ENCODE measurements around the gene ZNF267. TPM values are rescaled to one million over a fixed set of nuclear protein-coding genes. Genes with fewer than 3 reads are reported as not detected.
A peak's percentile ranks its signal among the peaks of the same experiment; 100 is the strongest.
"Not testable (repeated sequence)": the region's sequence is repeated elsewhere in the genome, so short reads cannot be mapped to it uniquely, and the experiment has no call there.

ZNF267 gene
- total RNA-seq, 1 experiment from 2014 or later: 10.2 TPM

- CTCF ChIA-PET: no interaction called here
- TF ChIP-seq, protein P1, sequence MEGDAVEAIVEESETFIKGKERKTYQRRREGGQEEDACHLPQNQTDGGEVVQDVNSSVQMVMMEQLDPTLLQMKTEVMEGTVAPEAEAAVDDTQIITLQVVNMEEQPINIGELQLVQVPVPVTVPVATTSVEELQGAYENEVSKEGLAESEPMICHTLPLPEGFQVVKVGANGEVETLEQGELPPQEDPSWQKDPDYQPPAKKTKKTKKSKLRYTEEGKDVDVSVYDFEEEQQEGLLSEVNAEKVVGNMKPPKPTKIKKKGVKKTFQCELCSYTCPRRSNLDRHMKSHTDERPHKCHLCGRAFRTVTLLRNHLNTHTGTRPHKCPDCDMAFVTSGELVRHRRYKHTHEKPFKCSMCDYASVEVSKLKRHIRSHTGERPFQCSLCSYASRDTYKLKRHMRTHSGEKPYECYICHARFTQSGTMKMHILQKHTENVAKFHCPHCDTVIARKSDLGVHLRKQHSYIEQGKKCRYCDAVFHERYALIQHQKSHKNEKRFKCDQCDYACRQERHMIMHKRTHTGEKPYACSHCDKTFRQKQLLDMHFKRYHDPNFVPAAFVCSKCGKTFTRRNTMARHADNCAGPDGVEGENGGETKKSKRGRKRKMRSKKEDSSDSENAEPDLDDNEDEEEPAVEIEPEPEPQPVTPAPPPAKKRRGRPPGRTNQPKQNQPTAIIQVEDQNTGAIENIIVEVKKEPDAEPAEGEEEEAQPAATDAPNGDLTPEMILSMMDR (conservative IDR thresholded peaks at IDR 0.05; ENCODE audit: low read depth, low read length): no peak
- no peak for TF ChIP-seq EZH2phosphoT487 (IDR thresholded peaks at IDR 0.05; ENCODE audit: borderline replicate concordance, low read length)
- no peak for TF ChIP-seq EZH2 (IDR thresholded peaks at IDR 0.05; ENCODE audit: low read length, unreplicated experiment)
These were observed 40.1 kb downstream of the ZNF267 start for GRCh38 chr16:31913668-31914067.

DNA sequence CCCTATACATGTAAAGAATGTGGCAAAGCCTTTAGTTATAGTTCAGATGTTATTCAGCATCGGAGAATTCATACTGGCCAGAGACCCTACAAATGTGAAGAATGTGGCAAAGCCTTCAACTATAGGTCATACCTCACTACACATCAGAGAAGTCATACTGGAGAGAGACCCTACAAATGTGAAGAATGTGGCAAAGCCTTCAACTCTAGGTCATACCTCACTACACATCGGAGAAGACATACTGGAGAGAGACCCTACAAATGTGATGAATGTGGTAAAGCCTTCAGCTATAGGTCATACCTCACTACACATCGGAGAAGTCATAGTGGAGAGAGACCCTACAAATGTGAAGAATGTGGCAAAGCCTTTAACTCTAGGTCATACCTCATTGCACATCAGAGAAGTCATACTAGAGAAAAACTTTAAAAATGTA, 42.5 kb downstream of the ZNF267 start:
- intact Hi-C loops (cut with micrococcal nuclease): no loop called here
- H3K9ac ChIP-seq (ENCODE audit: low read length): no peak overlapping the region
- H3K4me1 ChIP-seq (ENCODE audit: insufficient read depth, low read length): no peaks in the 10 kb centered on the region
- no peak for ATAC-seq
- BruUV-seq (replicated peaks): no TSS peak
- peaks cover 93% of the 10 kb centered on the region for H3K36me3 ChIP-seq (ENCODE audit: low read depth, low read length)
- peaks cover 77% of the 10 kb centered on the region for H3K9me3 ChIP-seq (ENCODE audit: low read length)
- H3F3A ChIP-seq (ENCODE audit: low read length, unreplicated experiment): no peaks in the 10 kb centered on the region
- DNase-seq: no peak
- CTCF ChIA-PET: no interaction called here
- H2AFZ ChIP-seq (ENCODE audit: low read length): no peak overlapping the region
- POLR2A ChIA-PET (ENCODE audit: unreplicated experiment): no interaction called here
- no peak overlapping the region for H3K4me2 ChIP-seq (ENCODE audit: low read length)
- H4K20me1 ChIP-seq (ENCODE audit: low read length): no peaks in the 10 kb centered on the region
- no peaks in the 10 kb centered on the region for H3K9me2 ChIP-seq (replicated peaks; ENCODE audit: low read length)
- no peak for TF ChIP-seq EZH2phosphoT487 (IDR thresholded peaks at IDR 0.05; ENCODE audit: borderline replicate concordance, low read length)
- TF ChIP-seq, protein P1 (conservative IDR thresholded peaks at IDR 0.05; ENCODE audit: low read depth, low read length): no peak
- no peak for TF ChIP-seq EZH2 (IDR thresholded peaks at IDR 0.05; ENCODE audit: low read length, unreplicated experiment)
- peaks cover 20% of the 10 kb centered on the region for H3K79me2 ChIP-seq (ENCODE audit: low read length)
- peak overlapping the region; percentile 9; the same call in 1 of the 2 replicates for H3K4me3 ChIP-seq (ENCODE audit: low read length)
- H3K27me3 ChIP-seq (ENCODE audit: low read length): no peaks in the 10 kb centered on the region
- no peak overlapping the region for H3K27ac ChIP-seq (ENCODE audit: low read length)

More at GRCh38 chr16:31913668-31914067, 40.1 kb downstream of the ZNF267 start:
- Histone ChIP-seq H3K4me2 (ENCODE audit: low read length) (no peak overlapping the region), H3K27ac (ENCODE audit: low read length) (no peak overlapping the region), H3K36me3 (ENCODE audit: low read depth, low read length) (peaks cover 95% of the 10 kb centered on the region), H3K79me2 (ENCODE audit: low read length) (peaks cover 39% of the 10 kb centered on the region), H3K4me1 (ENCODE audit: insufficient read depth, low read length) (no peaks in the 10 kb centered on the region), H3K27me3 (ENCODE audit: low read length) (no peaks in the 10 kb centered on the region), H3F3A (ENCODE audit: low read length, unreplicated experiment) (no peaks in the 10 kb centered on the region), H3K9me2 (replicated peaks; ENCODE audit: low read length) (no peaks in the 10 kb centered on the region), H3K9me3 (ENCODE audit: low read length) (peaks cover 90% of the 10 kb centered on the region), H3K9ac (ENCODE audit: low read length) (no peak overlapping the region), H4K20me1 (ENCODE audit: low read length) (no peaks in the 10 kb centered on the region), H3K4me3 (ENCODE audit: low read length) (no peak overlapping the region; the same call in 1 of the 2 replicates), H2AFZ (ENCODE audit: low read length) (no peak overlapping the region)
- intact Hi-C loops (cut with micrococcal nuclease): no loop called here
- no TSS peak for BruUV-seq (replicated peaks)
- POLR2A ChIA-PET (ENCODE audit: unreplicated experiment): no interaction called here
- DNase-seq: no peak
- no peak for ATAC-seq

DNA sequence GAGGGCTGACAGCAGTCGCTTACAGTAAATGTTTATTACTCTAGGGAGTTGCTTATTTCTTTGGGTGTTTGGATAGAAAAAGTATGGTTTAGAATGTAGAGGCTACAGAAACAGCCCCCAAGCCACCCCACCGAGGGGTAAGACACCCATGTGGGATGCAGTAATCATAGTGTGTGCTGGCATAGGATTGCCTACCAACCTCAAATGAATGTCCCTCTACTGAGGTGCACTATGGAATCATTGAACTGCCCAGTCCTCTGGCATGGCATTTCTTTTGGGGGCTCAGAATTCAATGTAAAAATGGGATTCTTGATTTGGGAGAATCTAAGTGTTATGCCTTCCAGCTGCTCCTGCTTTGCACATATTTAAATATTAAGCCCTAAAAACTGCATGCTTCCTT, 46.8 kb downstream of the ZNF267 start:
- Histone ChIP-seq H3K79me2 (ENCODE audit: low read length) (no peaks in the 10 kb centered on the region), H3K4me1 (ENCODE audit: insufficient read depth, low read length) (no peaks in the 10 kb centered on the region), H3K9ac (ENCODE audit: low read length) (no peak overlapping the region), H4K20me1 (ENCODE audit: low read length) (no peaks in the 10 kb centered on the region), H3F3A (ENCODE audit: low read length, unreplicated experiment) (no peaks in the 10 kb centered on the region), H2AFZ (ENCODE audit: low read length) (no peak overlapping the region), H3K36me3 (ENCODE audit: low read depth, low read length) (peaks cover 50% of the 10 kb centered on the region), H3K27ac (ENCODE audit: low read length) (no peak overlapping the region), H3K27me3 (ENCODE audit: low read length) (no peaks in the 10 kb centered on the region), H3K4me3 (ENCODE audit: low read length) (no peak overlapping the region), H3K4me2 (ENCODE audit: low read length) (no peak overlapping the region), H3K9me2 (replicated peaks; ENCODE audit: low read length) (no peaks in the 10 kb centered on the region), H3K9me3 (ENCODE audit: low read length) (peaks cover 34% of the 10 kb centered on the region)
- TF ChIP-seq, protein P1 (conservative IDR thresholded peaks at IDR 0.05; ENCODE audit: low read depth, low read length): no peak
- no peak for TF ChIP-seq EZH2 (IDR thresholded peaks at IDR 0.05; ENCODE audit: low read length, unreplicated experiment)
- TF ChIP-seq EZH2phosphoT487 (IDR thresholded peaks at IDR 0.05; ENCODE audit: borderline replicate concordance, low read length): no peak
- ATAC-seq: no peak
- intact Hi-C loops (cut with micrococcal nuclease): no loop called here
- BruUV-seq (replicated peaks): no TSS peak
- DNase-seq: no peak
- CTCF ChIA-PET: no interaction called here
- POLR2A ChIA-PET (ENCODE audit: unreplicated experiment): no interaction called here

DNA sequence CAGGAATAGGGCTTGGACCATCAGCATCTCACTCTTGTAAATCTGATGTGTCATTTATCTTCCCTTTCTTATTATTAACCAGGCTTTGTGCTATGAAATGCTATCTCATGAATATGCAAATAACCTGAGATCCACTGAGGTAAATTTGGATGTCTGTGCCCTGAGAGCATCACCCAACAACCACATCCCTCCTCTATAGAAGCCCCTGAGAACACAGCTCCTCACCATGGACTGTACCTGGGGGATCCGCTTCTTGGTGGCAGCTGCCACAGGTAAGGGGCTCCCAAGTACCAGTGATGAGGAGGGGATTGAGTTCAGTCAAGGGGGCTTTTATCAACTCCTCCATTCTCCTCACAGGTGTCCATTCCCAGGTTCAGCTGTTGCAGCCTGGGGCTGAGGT, 78.2 kb downstream of the ZNF267 start:
- intact Hi-C loops (cut with micrococcal nuclease); CTCF ChIA-PET; H3K4me3 ChIP-seq (ENCODE audit: low read length); H3K36me3 ChIP-seq (ENCODE audit: low read depth, low read length); H4K20me1 ChIP-seq (ENCODE audit: low read length); H3K4me1 ChIP-seq (ENCODE audit: insufficient read depth, low read length); DNase-seq; POLR2A ChIA-PET (ENCODE audit: unreplicated experiment); H3K9me2 ChIP-seq (replicated peaks; ENCODE audit: low read length); H3K9me3 ChIP-seq (ENCODE audit: low read length); H3K27ac ChIP-seq (ENCODE audit: low read length); H2AFZ ChIP-seq (ENCODE audit: low read length); H3K9ac ChIP-seq (ENCODE audit: low read length); H3F3A ChIP-seq (ENCODE audit: low read length, unreplicated experiment); H3K79me2 ChIP-seq (ENCODE audit: low read length); BruUV-seq (replicated peaks); H3K27me3 ChIP-seq (ENCODE audit: low read length); H3K4me2 ChIP-seq (ENCODE audit: low read length); ATAC-seq: not testable (repeated sequence)

Data from PC-3 (cell line).